ENCODE results near the gene DCPS.

Gene DCPS

GRCh38 chr11:126357969-126358762 is 54.3 kb downstream of the DCPS start:
- no peak for DNase-seq (ENCODE audit: extremely low read depth, low read depth)
- TF ChIP-seq CTCF (IDR thresholded peaks at IDR 0.05; ENCODE audit: low read depth, low read length): no peak; the same call in 1 of the 2 replicates

GRCh38 chr11:126358763-126359160 is 54.9 kb downstream of the DCPS start:
- no peak for TF ChIP-seq CTCF (IDR thresholded peaks at IDR 0.05; ENCODE audit: low read depth, low read length)
- no peak for DNase-seq (ENCODE audit: extremely low read depth, low read depth)

GRCh38 chr11:126359431-126360048 is 55.7 kb downstream of the DCPS start:
- peak; percentile 50 for TF ChIP-seq CTCF (IDR thresholded peaks at IDR 0.05; ENCODE audit: low read depth, low read length)
- peak; percentile 85 for DNase-seq (ENCODE audit: extremely low read depth, low read depth)

GRCh38 chr11:126360049-126360446 is 56.2 kb downstream of the DCPS start:
- DNase-seq (ENCODE audit: extremely low read depth, low read depth): no peak
- TF ChIP-seq CTCF (IDR thresholded peaks at IDR 0.05; ENCODE audit: low read depth, low read length): no peak

- no peak for DNase-seq (ENCODE audit: extremely low read depth, low read depth)
- TF ChIP-seq CTCF (IDR thresholded peaks at IDR 0.05; ENCODE audit: low read depth, low read length): no peak
Observed at GRCh38 chr11:126361400-126361799, 57.5 kb downstream of the DCPS start.

- DNase-seq (ENCODE audit: extremely low read depth, low read depth): no peak
- TF ChIP-seq CTCF (IDR thresholded peaks at IDR 0.05; ENCODE audit: low read depth, low read length): no peak
Observed at GRCh38 chr11:126362879-126363655, 59.2 kb downstream of the DCPS start.

All from AG09319 (cell line).